ENCODE results near the gene ROPN1B. TPM values are rescaled to one million over a fixed set of nuclear protein-coding genes. Genes with fewer than 3 reads are reported as not detected.
"Not testable (repeated sequence)": the region's sequence is repeated elsewhere in the genome, so short reads cannot be mapped to it uniquely, and the experiment has no call there.

The ROPN1B gene
- total RNA-seq, 2 experiments from 2014 or later, result not detected

DNA sequence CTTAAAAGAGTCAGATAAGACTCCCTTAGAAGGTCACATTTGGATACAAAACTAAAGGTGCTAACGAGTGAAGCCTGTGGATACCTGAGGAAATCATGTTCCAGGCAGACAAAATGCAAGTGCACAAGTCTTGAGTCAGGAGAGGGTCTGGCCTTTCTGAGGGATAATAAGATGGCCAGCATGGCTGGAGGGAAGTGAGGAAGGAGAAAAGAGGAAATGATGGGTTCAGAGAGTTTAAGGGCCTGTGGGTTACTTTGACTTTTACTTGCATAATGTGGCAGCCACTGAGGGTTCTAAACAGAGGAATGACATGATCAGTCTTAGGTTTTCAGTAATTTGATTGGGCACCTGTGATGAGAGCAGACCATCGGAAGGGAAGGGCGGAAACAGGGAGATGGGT lies 3.5 kb upstream of the ROPN1B start:
- no TSS peak for BruUV-seq (replicated peaks)
- Histone ChIP-seq H3K4me1 (ENCODE audit: insufficient read depth, low read length, poor library complexity, severe bottlenecking) (no peaks in the 10 kb centered on the region), H3K4me3 (ENCODE audit: low read depth, low read length, poor library complexity, severe bottlenecking) (no peak overlapping the region), H3K27ac (ENCODE audit: low read depth, low read length, poor library complexity, severe bottlenecking) (no peak overlapping the region), H3K4me2 (ENCODE audit: low read length) (no peak overlapping the region), H3K79me2 (ENCODE audit: insufficient read depth, low read depth, low read length) (no peaks in the 10 kb centered on the region), H3K9me2 (ENCODE audit: insufficient read depth, low read length) (no peaks in the 10 kb centered on the region), H3K9me3 (ENCODE audit: low read length) (no peaks in the 10 kb centered on the region), H2AFZ (ENCODE audit: low read length) (no peak overlapping the region), H4K20me1 (ENCODE audit: insufficient read depth, low read length) (no peaks in the 10 kb centered on the region), H3K36me3 (ENCODE audit: insufficient read depth, low read length) (no peaks in the 10 kb centered on the region)
- ChIA-PET CTCF (ENCODE audit: unreplicated experiment) (no interaction called here), POLR2A (no interaction called here)
- DNase-seq (ENCODE audit: low spot score), result no peak
- intact Hi-C loops (cut with micrococcal nuclease; ENCODE audit: unreplicated experiment), result no loop called here
- TF ChIP-seq, protein P1, sequence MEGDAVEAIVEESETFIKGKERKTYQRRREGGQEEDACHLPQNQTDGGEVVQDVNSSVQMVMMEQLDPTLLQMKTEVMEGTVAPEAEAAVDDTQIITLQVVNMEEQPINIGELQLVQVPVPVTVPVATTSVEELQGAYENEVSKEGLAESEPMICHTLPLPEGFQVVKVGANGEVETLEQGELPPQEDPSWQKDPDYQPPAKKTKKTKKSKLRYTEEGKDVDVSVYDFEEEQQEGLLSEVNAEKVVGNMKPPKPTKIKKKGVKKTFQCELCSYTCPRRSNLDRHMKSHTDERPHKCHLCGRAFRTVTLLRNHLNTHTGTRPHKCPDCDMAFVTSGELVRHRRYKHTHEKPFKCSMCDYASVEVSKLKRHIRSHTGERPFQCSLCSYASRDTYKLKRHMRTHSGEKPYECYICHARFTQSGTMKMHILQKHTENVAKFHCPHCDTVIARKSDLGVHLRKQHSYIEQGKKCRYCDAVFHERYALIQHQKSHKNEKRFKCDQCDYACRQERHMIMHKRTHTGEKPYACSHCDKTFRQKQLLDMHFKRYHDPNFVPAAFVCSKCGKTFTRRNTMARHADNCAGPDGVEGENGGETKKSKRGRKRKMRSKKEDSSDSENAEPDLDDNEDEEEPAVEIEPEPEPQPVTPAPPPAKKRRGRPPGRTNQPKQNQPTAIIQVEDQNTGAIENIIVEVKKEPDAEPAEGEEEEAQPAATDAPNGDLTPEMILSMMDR (conservative IDR thresholded peaks at IDR 0.05; ENCODE audit: low read length), result no peak
- TF ChIP-seq EZH2phosphoT487 (IDR thresholded peaks at IDR 0.05; ENCODE audit: borderline replicate concordance, low read depth, low read length), result no peak

DNA sequence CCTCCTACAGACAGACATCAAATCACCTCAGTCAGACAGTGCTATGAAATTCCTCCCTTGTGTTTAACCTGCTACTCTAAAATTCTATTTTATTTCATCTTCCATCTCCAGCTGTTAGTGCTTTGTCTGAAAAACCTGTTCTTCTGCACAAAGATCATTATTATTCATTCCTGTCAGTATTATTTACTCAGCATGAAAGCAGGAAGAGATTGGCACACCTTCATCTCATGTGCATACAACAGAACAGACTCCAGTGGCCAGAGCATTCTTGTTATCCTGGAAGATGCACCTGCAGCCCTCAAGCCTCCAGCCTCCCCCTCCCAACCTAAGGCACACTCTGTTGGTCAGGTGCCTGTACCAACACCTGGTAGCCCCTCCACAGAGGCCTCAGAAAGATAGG lies 1.8 kb upstream of the ROPN1B start:
- Histone ChIP-seq H4K20me1 (ENCODE audit: insufficient read depth, low read length) (no peaks in the 10 kb centered on the region), H3K79me2 (ENCODE audit: insufficient read depth, low read depth, low read length) (no peaks in the 10 kb centered on the region), H3K9me2 (ENCODE audit: insufficient read depth, low read length) (no peaks in the 10 kb centered on the region), H2AFZ (ENCODE audit: low read length) (no peak overlapping the region), H3K4me3 (ENCODE audit: low read depth, low read length, poor library complexity, severe bottlenecking) (no peak overlapping the region), H3K4me2 (ENCODE audit: low read length) (no peak overlapping the region), H3K4me1 (ENCODE audit: insufficient read depth, low read length, poor library complexity, severe bottlenecking) (no peaks in the 10 kb centered on the region), H3K27ac (ENCODE audit: low read depth, low read length, poor library complexity, severe bottlenecking) (no peak overlapping the region), H3K36me3 (ENCODE audit: insufficient read depth, low read length) (no peaks in the 10 kb centered on the region), H3K9me3 (ENCODE audit: low read length) (no peaks in the 10 kb centered on the region)
- TF ChIP-seq, protein P1 (conservative IDR thresholded peaks at IDR 0.05; ENCODE audit: low read length), result no peak
- TF ChIP-seq EZH2phosphoT487 (IDR thresholded peaks at IDR 0.05; ENCODE audit: borderline replicate concordance, low read depth, low read length), result no peak
- intact Hi-C loops (cut with micrococcal nuclease; ENCODE audit: unreplicated experiment), result no loop called here
- DNase-seq (ENCODE audit: low spot score), result no peak
- ChIA-PET POLR2A (no interaction called here), CTCF (ENCODE audit: unreplicated experiment) (no interaction called here)
- BruUV-seq (replicated peaks), result no TSS peak

DNA sequence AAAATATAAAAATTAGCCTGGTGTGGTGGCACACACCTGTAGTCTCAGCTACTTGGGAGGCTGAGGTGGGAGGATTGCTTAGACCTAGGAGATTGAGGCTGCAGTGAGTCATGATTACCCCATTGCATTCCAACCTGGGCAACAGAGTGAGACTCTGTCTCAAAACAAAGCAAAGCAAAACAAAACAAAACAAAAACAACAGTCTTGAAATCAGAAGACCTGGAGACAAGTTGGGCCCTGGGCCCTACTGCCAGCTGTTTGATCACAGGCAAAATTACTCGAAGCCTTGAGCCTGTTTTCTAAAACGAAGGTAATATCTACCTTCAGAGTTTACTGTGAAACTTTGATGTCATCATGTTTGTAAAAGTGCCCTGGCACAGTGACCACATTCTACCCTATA lies 857 bp upstream of the ROPN1B start:
- BruUV-seq (replicated peaks), result not testable (repeated sequence)

More for the DNA sequence above, 857 bp upstream of the ROPN1B start:
- H3K4me2 ChIP-seq (ENCODE audit: low read length); H3K9me3 ChIP-seq (ENCODE audit: low read length); H4K20me1 ChIP-seq (ENCODE audit: insufficient read depth, low read length); intact Hi-C loops (cut with micrococcal nuclease; ENCODE audit: unreplicated experiment); H2AFZ ChIP-seq (ENCODE audit: low read length); H3K4me3 ChIP-seq (ENCODE audit: low read depth, low read length, poor library complexity, severe bottlenecking); H3K36me3 ChIP-seq (ENCODE audit: insufficient read depth, low read length); DNase-seq (ENCODE audit: low spot score); H3K4me1 ChIP-seq (ENCODE audit: insufficient read depth, low read length, poor library complexity, severe bottlenecking); H3K9me2 ChIP-seq (ENCODE audit: insufficient read depth, low read length); H3K79me2 ChIP-seq (ENCODE audit: insufficient read depth, low read depth, low read length); H3K27ac ChIP-seq (ENCODE audit: low read depth, low read length, poor library complexity, severe bottlenecking); POLR2A ChIA-PET; CTCF ChIA-PET (ENCODE audit: unreplicated experiment): not testable (repeated sequence)

All from OCI-LY7 (cell line).